GM23338 (cell line): ENCODE measurements around the gene TRIO.
"Not testable (repeated sequence)": the region's sequence is repeated elsewhere in the genome, so short reads cannot be mapped to it uniquely, and the experiment has no call there.

Source experiments
- POLR2AphosphoS5 ChIP-seq: IDR thresholded peaks from 2 replicates; pipeline ENCODE4 v1.6.1; 2016; ENCODE audit warnings: antibody characterized with exemption, low read depth
- TF ChIP-seq, protein P1 (sequence below), 2 experiments: fragments of 200-600 bp in 1 of 2; sonication (generic) in 1 of 2; conservative IDR thresholded peaks; 2 replicates each; pipeline versions ENCODE4 v1.5.1 to v1.6.1; 2016 to 2017; ENCODE audit warnings: antibody characterized with exemption in 2 of 2, low read depth in 2 of 2, mild to moderate bottlenecking in 2 of 2, moderate library complexity in 1 of 2

DNA sequence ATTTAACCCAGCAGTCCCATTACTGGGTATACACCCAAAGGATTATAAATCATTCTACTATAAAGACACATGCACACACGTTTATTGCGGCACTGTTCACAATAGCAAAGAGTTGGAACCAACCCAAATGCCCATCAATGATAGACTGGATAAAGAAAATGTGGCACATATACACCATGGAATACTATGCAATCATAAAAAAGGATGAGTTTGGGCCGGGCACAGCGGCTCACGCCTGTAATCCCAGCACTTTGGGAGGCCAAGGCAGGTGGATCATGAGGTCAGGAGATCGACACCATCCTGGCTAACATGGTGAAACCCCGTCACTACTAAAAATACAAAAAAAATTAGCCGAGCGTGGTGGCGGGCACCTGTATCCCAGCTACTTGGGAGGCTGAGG lies 249.4 kb downstream of the TRIO start:
- not testable (repeated sequence) for TF ChIP-seq POLR2AphosphoS5
- TF ChIP-seq, protein P1, sequence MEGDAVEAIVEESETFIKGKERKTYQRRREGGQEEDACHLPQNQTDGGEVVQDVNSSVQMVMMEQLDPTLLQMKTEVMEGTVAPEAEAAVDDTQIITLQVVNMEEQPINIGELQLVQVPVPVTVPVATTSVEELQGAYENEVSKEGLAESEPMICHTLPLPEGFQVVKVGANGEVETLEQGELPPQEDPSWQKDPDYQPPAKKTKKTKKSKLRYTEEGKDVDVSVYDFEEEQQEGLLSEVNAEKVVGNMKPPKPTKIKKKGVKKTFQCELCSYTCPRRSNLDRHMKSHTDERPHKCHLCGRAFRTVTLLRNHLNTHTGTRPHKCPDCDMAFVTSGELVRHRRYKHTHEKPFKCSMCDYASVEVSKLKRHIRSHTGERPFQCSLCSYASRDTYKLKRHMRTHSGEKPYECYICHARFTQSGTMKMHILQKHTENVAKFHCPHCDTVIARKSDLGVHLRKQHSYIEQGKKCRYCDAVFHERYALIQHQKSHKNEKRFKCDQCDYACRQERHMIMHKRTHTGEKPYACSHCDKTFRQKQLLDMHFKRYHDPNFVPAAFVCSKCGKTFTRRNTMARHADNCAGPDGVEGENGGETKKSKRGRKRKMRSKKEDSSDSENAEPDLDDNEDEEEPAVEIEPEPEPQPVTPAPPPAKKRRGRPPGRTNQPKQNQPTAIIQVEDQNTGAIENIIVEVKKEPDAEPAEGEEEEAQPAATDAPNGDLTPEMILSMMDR (conservative IDR thresholded peaks at IDR 0.05; ENCODE audit: low read depth in 2 of 2), result not testable (repeated sequence)
